ENCODE data around the gene CCDC136.

DNA sequence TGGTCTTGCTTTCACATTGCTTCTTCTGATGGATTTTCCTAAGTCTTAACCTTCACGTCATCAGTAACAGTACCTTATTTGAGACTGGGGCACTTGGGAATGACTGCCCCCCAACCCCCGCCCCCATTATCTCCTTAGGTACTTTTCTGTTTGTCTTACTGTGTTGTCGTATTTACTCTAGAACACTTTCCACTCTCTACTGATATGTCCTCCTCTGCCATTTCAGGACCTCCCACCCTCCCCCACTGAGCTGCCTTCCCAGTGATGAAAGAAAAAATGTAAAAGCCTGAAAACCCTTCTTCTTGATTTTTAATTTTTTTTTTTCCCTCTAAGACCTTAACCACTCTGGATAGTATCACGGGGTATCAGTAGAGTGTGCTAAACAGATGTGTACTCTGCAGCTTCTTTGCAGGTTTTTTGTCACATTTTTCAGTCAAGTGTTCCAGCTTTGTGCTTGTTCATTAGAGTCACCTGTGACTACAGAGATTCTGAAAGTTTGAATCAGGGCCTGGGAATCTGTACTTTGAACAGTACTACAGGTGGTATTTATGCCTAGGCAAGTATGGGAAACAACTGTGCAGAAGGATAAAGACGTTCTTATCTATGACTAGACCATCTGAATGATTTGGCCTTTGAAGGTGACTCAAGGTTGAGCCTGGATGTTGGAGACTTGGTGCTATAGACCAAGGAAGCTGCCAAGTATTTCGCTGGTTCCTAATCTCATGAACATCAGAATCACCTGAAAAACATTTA, 44.3 kb upstream of the CCDC136 start:
- TF ChIP-seq, protein P1, sequence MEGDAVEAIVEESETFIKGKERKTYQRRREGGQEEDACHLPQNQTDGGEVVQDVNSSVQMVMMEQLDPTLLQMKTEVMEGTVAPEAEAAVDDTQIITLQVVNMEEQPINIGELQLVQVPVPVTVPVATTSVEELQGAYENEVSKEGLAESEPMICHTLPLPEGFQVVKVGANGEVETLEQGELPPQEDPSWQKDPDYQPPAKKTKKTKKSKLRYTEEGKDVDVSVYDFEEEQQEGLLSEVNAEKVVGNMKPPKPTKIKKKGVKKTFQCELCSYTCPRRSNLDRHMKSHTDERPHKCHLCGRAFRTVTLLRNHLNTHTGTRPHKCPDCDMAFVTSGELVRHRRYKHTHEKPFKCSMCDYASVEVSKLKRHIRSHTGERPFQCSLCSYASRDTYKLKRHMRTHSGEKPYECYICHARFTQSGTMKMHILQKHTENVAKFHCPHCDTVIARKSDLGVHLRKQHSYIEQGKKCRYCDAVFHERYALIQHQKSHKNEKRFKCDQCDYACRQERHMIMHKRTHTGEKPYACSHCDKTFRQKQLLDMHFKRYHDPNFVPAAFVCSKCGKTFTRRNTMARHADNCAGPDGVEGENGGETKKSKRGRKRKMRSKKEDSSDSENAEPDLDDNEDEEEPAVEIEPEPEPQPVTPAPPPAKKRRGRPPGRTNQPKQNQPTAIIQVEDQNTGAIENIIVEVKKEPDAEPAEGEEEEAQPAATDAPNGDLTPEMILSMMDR (conservative IDR thresholded peaks at IDR 0.05 in 1 of 2, IDR thresholded peaks at IDR 0.05 in 1 of 2; ENCODE audit: low read depth in 1 of 2, low read length in 2 of 2): no peak
- TF ChIP-seq EZH2 (IDR thresholded peaks at IDR 0.05; ENCODE audit: low read length, missing control alignments): no peak
